ENCODE measurements around the gene MCCD1.
A peak's percentile ranks its signal among the peaks of the same experiment; 100 is the strongest.

Gene MCCD1

DNA sequence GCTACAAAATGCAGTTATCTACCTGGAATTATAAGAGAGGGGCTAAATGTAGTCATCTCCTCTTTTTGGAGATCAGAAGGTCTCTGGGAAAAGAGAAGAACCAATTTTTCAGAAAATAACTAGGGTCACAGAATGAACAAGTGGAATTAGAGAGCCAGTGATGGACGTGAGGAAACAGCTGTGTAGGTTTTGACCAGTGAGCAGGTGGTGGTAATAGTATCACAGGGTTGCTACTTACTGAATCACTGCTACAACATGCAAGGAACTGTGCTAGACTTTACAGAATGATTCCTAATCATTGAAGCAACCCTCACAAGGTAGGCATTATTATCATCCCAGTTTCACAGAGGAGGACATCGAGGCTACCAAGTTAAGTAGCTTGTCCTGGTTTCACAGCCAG lies 15.9 kb downstream of the MCCD1 start:
- no peak for DNase-seq

DNA sequence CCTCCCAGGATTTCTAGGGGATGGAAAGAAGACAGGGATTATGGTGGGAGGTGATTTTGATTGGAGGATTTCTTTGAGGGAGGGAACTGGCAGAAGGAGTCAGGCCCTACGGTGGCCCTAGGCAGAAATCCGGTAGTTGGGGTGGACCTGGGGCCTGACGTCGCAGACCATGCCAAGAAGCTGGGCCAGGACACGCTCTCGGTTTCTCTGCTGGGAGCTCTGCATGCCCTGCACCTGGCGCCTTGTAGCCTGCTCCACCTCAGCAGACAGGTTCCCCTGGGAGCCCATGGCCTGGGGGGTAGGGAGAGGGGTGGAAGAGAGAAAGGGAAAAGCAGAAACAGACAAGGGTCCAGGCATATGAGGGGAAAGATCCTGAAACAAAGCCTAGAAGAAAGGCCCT lies 16.5 kb downstream of the MCCD1 start:
- DNase-seq: peak; percentile 88

DNA sequence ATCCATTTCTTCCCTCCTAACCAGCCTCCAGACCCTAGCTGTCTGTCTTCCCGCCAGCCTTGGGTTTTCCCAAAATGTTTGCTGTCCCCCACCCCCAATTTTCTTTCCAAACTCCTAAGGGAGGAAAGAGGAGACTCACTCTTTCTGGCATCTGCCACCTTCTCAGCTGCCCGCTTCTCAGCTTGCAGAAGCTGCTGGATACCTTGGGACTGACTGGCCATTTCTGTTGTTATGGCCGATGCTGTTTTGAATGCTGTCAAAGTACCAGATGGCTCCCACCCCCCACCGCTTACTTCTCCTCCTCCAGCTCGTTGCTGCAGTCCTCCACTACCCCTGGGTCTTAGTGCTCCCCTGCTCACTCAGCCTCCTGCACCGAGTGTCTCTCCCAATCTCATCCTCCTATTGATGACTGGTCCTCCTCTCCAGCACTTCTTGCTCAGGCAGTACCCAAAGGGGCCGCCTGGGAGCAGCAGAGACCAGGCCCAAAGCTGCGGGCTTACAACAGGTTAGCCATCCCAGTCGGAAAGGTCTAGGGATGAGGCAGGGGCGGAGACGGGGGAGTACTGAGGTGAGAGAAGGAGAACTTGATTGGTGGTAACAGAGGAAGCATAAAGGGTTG lies 17.7 kb downstream of the MCCD1 start, which contains the start of gene ATP6V1G2:
TSS of gene ATP6V1G2 (minus strand) at position 270 of the 619 bp plus-strand sequence. CDS start at position 221, 49 bp downstream.
- peak; percentile 98 for DNase-seq

DNA sequence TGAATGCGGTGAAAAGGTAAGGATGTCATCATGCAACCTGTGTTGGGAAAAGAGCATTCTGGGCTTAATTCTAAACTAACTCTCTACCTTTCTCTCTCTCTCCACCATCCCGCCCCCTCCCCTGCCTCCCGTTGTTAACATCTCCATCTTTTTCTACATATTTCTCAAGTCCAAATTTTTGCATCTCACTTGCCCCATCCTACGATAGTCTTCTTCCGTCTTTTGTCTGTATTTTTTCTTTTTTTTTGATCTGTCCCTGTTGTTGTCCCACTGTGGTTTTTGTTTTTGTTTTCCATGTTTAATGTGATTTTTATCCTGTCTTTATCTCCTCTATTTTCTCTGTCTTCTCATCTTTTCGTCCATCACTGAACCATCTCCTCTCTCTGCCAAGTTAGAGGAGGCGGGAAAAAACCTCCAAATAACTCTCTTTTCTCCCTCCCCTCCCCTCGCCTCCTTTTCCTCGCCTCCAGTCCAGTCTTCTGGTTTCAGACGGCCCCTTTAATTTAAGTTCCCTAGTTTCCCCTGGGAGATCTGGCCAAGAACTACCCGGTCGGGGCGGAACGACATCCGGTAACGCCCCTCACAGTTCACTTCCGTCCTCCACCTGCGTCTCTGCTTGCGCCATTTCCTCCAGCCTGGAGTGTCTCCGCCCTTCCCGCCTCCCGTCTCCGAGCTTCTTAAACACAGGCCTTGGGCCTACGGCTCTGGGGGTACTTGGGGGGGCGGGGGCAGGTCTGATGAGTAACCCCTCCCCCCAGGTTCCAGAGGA lies 18.4 kb downstream of the MCCD1 start, which contains the start of gene NFKBIL1:
TSS of gene NFKBIL1 (plus strand) at position 651 of the 769 bp plus-strand sequence. CDS start at position 738, 87 bp downstream.
- DNase-seq: peak; percentile 99

DNA sequence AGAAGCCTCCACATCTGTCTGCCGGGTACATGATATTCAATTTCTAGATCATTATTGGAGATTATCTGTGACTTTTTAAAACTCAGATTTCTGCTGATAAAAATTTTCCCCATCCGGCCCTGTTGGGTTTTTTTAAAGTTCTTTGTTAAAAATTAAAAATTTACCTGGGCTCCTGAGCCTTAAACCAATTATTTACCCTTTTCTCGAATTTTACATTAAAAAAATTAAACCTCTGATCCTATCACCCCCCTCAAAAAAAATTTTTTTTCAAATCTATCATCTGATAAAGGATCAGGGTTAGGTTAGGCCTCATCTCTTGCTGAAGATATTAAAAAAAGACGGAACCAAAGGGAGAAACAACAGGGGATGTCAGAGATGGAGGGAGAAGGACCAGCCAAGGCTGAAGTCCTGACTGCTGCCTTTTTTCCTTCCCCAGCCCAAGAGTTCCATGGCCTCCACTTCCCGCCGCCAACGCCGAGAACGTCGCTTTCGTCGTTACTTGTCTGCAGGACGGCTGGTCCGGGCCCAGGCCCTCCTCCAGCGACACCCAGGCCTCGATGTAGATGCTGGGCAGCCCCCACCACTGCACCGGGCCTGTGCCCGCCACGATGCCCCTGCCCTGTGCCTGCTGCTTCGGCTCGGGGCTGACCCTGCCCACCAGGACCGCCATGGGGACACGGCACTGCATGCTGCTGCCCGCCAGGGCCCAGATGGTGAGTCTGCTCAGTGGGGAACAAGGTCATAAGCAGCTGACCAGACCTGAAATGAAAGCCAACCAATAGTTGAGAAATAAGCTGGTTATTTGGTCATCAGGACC lies 19.2 kb downstream of the MCCD1 start:
- peak; percentile 49 for DNase-seq

DNA sequence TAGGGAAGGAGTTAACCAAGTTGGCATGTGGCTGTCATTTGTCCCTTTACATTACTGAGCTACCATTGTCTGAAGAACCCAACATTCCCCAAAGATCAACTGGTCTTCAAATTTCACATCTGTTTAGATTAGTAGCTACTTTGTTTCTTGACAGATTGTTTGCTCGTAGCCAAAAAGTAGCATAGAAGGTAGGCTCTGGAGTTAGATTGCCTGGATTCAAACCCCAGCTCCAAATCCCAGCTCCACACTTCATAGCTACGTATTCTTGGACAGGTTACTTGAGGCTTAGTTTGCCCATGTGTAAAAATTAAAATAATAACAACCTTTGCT lies 19.7 kb downstream of the MCCD1 start:
- no peak for DNase-seq

DNA sequence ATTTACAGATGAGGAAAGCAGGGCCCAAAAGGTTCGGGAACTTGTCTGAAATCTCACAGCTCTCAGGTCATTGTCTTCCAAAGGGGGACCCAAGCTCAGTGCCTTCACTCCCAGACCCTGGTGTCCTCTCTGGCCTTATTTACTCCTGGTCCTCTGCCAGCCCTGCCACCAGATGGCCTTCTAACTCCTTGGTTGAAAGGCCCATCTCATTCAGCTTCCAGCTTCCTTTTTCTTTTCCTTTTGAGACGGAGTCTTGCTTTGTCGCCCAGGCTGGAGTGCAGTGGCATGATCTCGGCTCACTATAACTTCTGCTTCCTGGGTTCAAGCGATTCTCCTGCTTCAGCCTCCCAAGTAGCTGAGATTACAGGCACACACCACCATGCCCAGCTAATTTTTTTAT lies 22.6 kb downstream of the MCCD1 start:
- DNase-seq: peak; percentile 69

DNA sequence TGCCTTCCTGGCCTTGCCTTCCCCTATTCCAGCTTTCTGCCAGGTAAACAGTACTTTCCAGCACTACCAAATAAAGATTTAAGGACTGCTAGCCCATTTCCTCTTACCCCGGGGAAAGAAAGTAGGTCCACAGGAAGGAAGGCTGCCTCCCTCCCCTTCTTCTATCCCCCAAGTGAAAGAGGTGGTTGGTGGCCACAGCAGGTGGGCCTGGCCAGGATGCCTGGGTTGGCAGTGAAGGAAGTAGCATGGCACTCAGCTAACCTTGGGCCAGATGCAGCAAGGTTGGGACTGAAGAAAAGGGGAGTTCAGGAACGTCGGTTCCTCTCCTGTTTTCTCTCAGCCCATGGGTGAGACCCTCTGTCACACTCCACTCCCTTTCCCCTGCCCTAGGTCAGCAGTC lies 27.5 kb downstream of the MCCD1 start:
- DNase-seq: no peak

DNA sequence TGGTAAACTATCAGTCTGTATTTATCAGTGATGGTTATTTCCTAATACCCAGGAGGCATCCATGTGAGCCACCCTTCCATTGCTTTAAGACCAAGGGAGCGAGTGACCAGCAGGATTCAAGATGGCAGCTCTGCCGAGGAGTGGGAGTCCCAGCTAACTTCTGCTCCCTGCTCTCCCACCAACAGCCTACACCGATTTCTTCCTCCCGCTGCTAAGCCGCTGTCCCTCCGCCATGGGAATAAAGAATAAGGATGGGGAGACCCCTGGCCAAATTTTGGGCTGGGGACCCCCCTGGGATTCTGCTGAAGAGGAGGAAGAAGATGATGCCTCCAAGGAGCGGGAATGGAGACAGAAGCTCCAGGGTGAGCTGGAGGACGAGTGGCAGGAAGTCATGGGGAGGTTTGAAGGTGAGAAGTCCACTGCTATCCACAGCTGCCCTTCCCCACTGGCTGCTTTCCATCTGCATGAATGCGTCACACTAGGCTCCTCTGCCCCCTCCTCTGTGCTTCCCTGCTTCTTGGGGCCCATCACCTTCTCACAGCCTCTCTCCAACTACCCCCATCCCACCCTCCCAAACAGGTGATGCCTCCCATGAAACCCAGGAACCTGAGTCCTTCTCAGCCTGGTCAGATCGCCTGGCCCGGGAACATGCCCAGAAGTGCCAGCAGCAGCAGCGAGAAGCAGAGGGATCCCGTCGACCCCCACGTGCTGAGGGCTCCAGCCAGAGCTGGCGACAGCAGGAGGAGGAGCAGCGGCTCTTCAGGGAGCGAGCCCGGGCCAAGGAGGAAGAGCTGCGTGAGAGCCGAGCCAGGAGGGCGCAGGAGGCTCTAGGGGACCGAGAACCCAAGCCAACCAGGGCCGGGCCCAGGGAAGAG lies 28.9 kb downstream of the MCCD1 start:
- no peak for DNase-seq

DNA sequence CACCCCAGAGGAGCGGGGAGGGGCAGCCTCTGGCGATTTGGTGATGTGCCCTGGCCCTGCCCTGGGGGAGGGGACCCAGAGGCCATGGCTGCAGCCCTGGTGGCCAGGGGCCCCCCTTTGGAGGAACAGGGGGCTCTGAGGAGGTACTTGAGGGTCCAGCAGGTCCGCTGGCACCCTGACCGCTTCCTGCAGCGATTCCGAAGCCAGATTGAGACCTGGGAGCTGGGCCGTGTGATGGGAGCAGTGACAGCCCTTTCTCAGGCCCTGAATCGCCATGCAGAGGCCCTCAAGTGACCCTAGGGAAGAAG lies 29.5 kb downstream of the MCCD1 start:
- no peak for DNase-seq

DNA sequence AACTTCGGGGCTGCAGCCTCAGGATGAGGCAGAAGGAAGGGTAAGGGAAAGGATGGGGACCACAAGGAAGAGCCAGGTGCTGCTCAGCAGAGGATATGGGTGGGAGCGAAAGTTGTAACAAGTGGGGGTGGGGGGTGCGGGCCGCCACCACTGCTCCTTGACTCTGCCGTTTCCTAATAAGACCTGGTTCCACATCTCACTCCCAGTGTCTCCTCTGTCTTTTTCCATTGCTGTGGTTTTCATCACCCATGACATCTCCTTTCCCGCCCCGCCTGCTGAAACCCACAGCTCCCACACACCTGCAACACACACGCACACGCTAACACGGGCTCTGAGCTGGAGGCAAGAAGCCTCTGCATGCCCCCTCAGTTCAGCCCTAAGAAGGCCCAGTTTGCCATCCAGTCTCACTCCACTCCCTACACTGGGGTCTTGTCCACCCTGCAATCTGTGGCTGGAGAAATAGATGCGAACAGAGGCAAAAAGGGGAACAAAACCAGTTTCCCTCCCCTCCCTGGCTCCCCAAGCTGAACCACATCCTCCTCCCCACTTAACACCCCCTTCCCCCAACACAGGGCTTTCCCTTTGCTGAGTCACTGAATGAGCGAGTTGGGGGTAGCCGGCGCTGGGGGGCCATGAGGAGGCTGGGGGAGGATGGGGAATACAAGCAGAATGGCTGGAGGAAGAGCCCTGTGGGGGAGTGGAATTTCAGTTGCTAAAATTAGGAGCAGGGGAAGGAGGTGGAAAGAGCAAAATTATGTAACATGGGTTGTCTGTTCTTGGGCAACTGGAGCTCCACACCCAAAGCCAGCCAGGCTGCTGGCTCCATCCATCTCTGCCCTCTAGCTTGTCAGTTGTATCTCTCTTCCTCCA lies 30.1 kb downstream of the MCCD1 start:
- DNase-seq: no peak

DNA sequence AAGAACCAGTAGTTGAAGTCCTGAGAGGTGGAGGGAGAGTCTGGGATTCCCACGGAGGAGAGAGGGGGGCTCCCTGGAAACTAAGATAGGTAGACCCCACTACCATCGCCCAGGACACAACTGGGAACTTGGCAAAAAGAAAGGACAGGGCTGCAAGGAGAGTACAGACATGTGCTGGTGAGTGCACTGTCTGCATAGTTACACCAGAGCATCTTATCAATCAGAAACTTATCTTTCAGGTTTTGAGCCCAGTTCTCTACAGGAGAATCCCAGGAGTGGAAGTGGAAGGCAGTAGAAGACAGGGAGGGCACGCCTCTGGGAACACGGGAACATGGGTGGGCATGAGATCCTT lies 30.8 kb downstream of the MCCD1 start:
- no peak for DNase-seq

DNA sequence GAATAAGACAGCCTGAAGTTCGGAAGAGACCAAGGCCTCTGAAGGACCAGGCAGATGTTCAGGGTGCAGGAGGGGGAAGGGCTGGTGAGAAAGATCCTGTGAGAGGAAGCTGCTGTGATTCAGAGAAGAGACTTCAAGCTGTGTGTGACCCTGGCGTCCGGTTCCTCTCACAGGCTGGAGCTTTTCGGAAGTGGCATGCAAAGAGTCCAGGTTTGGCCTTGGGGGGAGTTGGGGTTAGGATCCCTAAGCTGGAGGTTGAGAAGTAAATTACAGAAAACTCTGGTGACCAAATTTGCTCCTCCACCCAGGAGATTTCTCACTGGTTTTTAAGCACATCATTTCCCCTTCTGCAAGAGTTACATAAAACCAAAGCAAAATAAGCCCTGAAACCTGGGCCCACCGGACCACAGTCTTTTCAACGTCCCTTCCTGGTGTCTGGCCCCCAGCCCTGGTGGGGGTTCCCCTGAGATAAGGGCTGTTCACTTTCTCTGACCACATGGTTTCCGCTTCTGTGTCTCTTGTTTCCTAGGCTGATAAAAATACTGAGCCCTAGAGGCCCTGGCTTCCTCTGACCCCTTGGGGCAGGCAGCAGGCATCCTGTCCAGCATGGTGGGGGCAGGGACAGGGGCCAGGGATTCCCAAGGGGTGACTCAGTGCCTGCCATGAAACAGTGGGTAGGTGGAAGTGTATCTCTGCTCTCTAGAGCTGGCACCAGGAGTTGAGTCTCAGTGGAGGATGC lies 31.4 kb downstream of the MCCD1 start:
- DNase-seq: no peak

DNA sequence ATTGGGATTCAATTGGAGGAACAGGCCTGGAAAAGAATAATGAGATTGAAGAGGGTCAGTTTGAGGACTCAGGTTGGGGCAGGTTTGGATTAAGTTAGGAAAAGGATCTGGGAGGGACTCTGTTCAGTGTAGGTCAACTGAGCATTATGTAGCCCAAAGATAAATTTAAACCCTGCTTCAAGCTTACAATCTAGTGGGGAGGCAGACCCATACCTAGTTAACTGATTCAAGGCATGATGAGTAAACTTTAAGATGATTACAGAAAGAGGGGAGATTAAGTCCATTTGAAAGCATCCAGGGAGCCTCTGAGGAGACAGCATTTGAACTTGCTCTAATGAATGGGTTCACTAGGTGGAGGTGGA lies 31.9 kb downstream of the MCCD1 start:
- no peak for DNase-seq

DNA sequence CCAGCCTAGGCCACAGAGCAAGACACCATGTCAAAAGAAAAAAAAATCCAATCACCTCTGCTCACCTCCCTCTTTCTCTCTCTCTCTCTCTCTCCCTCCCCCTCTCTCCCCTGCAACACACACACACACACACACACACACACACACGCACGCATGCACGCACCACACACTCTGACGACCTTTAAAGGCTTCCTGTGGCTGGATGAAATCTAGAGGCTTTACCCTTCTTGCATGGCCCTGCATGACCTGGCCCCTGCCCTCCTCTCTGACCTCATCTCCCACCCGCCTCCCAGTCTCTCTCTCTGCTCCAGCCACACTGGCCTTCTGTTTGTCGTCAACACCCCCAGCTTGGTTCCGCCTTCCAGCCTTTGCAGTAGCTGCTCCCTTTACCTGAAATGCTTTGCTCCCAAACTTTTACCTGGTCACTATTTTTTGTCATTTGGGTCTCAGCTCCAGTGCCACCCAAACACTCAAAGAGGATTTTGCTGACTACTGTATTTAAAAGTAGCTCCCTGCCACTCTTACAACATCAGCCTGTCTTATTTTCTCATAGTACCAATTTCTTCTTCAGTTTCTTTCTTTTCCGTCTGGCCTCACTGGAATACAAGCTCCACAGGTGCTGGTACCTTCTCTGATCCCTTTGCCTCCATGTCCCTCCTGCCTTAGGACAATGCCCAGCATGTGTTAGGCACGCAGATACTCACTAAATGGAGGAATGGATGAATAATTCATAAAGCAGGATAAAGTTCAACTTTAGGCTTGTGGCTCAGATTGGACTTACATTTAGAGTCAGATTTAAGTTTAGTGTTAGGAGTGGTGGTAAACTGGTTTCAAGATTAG lies 39.0 kb downstream of the MCCD1 start:
- DNase-seq: no peak

DNA sequence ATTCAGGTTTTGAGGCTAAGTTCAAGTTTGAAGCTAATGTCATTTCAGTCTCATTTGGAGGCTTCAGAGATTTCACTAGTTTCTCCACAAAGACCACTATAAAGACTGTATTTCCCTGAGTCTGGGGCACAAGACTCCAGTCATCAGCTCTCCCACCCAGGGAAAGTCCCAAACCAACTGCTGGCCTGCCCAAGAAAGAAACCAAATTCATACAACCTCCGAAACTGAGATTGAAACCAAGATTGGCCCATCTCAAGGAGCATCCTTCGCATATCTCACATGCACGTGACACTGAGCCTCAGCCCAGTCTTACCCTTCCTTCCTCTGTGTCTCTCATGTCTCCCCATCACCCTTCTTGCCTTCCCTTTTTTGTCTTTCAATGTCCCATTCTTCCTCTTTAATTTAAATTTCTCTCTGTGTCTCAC lies 39.8 kb downstream of the MCCD1 start:
- no peak for DNase-seq

DNA sequence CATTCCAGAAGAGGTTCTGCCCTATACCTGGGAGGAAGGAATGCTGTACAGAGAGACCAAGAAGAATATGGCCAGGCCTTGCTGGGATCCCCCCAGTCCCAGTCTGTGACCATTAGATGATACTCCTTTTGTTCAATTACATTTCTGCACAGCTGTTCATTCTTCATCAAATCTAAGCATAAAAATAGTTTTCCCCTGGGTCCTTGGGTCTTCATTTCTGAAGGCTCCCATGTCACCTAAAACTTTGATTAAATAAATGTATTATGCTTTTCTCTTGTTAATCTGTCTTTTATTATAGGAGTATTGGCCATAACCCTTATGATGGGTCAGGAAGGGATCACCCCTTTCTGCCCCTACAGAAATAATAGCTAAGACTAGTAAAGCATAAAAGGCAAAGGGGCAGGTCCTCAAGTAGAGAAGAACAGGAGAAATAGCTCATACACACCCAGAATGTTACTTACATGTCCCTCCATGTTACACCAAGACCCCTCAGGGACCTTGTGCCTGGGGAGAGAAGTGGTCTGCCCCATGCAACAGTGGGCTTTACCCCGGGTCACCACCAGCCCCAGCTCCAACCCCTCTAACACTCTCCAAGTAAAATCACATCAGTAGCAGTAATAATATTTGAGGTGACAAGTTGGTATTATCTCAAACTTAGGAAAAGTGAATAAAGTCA lies 41.2 kb downstream of the MCCD1 start:
- no peak for DNase-seq

DNA sequence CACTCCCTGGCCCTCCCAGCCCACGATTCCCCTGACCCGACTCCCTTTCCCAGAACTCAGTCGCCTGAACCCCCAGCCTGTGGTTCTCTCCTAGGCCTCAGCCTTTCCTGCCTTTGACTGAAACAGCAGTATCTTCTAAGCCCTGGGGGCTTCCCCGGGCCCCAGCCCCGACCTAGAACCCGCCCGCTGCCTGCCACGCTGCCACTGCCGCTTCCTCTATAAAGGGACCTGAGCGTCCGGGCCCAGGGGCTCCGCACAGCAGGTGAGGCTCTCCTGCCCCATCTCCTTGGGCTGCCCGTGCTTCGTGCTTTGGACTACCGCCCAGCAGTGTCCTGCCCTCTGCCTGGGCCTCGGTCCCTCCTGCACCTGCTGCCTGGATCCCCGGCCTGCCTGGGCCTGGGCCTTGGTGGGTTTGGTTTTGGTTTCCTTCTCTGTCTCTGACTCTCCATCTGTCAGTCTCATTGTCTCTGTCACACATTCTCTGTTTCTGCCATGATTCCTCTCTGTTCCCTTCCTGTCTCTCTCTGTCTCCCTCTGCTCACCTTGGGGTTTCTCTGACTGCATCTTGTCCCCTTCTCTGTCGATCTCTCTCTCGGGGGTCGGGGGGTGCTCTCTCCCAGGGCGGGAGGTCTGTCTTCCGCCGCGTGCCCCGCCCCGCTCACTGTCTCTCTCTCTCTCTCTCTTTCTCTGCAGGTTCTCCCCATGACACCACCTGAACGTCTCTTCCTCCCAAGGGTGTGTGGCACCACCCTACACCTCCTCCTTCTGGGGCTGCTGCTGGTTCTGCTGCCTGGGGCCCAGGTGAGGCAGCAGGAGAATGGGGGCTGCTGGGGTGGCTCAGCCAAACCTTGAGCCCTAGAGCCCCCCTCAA lies 43.5 kb downstream of the MCCD1 start, which contains the start of gene LTA:
TSS of gene LTA (plus strand) at position 249 of the 871 bp plus-strand sequence. CDS start at position 703, 454 bp downstream.
- no peak for DNase-seq
